WTC11 (cell line): ENCODE results near the gene MID1.

ENCODE experiments used
- ATF3 ChIP-seq: sonication (generic); formaldehyde crosslinking; conservative IDR thresholded peaks from 2 replicates; pipeline ENCODE4 v1.8.1; 2022; ENCODE audit warnings: mild to moderate bottlenecking, missing genetic modification reagents
- ATF6 ChIP-seq: sonication (generic); formaldehyde crosslinking; IDR thresholded peaks from 2 replicates; pipeline ENCODE4 v1.8.1; 2023; ENCODE audit warnings: mild to moderate bottlenecking, missing genetic modification reagents
- CTCF ChIP-seq: fragments of 200-600 bp; IDR thresholded peaks from 2 replicates; pipeline ENCODE4 v1.8.0; 2022; ENCODE audit warnings: antibody characterized with exemption
- E2F4 ChIP-seq: sonication (generic); formaldehyde crosslinking; IDR thresholded peaks from 2 replicates; pipeline ENCODE4 v1.8.1; 2022; ENCODE audit warnings: low read depth, mild to moderate bottlenecking, moderate library complexity, missing genetic modification reagents, borderline replicate concordance
- FOXP1 ChIP-seq: sonication (generic); formaldehyde crosslinking; IDR thresholded peaks from 2 replicates; pipeline ENCODE4 v1.8.0; 2022; ENCODE audit warnings: missing genetic modification reagents, mild to moderate bottlenecking, moderate library complexity, borderline replicate concordance
- IRF2 ChIP-seq: sonication (generic); formaldehyde crosslinking; IDR thresholded peaks from 2 replicates; pipeline ENCODE4 v1.8.0; 2022; ENCODE audit warnings: low read depth, missing genetic modification reagents, borderline replicate concordance
- PRDM15 ChIP-seq: sonication (generic); formaldehyde crosslinking; IDR thresholded peaks from 2 replicates; pipeline ENCODE4 v1.8.0; 2022; ENCODE audit warnings: missing genetic modification reagents

GRCh38 chrX:10415306-10416001, 204.9 kb downstream of the MID1 start:
- TF ChIP-seq E2F4 (CRISPR knock-in tag), result no peak
- TF ChIP-seq ATF6, result no peak
- TF ChIP-seq CTCF, result no peak
- TF ChIP-seq PRDM15 (CRISPR knock-in tag), result no peak
- TF ChIP-seq IRF2, result no peak
- no peak for TF ChIP-seq FOXP1 (CRISPR knock-in tag)
- no peak for TF ChIP-seq ATF3 (CRISPR knock-in tag)
